GM12891 (cell line): Measurements from ENCODE around the gene TP53I11.

Experiments used
- POLR2A ChIP-seq: IDR thresholded peaks from 2 replicates; pipeline ENCODE4 v1.6.1; 2011; ENCODE audit warnings: low read depth, low read length, control low read depth
- POLR2AphosphoS5 ChIP-seq: IDR thresholded peaks from 2 replicates; pipeline ENCODE4 v1.6.1; 2011; ENCODE audit warnings: low read depth, low read length, control low read depth
- POU2F2 ChIP-seq: IDR thresholded peaks from 2 replicates; pipeline ENCODE4 v1.6.1; 2011; ENCODE audit warnings: low read depth, mild to moderate bottlenecking, control low read depth, low read length, moderate library complexity
- TAF1 ChIP-seq: IDR thresholded peaks from 2 replicates; pipeline ENCODE4 v1.6.1; 2011; ENCODE audit warnings: low read depth, low read length, control low read depth

DNA sequence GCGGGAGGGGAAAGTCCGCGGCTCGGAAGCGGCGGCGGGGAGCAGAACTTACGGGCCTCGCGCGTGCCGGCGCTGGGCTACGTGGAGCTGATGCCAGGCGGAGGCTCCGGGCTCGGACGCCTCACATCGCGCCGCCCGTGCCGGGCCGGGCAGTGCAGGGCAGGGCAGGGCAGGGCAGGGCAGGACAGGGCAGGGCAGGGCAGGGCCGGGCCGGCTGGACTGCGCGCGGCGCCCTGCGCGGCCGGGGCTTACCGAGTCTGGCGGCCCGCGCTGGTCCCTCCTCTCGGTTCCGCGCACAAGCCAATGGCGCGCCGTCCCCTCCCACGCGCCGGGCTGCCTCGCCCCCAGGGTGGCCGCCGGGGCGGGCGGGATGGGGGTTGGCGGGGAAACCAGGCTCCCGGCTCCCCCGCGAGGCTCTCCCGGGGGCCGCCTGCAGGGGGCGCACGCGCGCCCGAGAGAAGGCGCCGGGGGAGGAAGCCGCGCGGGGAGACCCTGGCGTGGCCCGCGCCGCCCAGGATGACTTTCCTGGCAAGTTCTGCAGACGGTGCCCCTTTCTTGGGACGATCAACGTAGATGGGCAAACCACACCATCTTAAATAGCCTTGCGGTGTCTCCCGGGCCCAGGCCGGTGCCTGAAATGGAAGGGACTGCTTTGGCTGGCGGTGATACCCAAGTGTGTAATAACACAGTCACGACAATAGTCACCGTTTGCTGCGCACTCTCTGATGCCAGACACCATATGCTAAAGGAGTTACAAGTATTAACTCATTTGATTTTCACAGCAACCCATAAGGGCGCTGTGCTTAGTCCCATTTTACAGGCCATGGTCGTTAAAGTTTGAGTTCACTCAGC is at the start of gene TP53I11:
- no peak for TF ChIP-seq TAF1
- TF ChIP-seq POLR2A = no peak
- TF ChIP-seq POLR2AphosphoS5 = no peak
- no peak for TF ChIP-seq POU2F2
